SU-DHL-6 (cell line): ENCODE measurements around the gene AGPS.

Experiments
- CTCF ChIP-seq: fragments of 200-600 bp; sonication (generic); IDR thresholded peaks from one replicate; pipeline ENCODE4 v1.5.1; 2017; ENCODE audit warnings: antibody characterized with exemption, mild to moderate bottlenecking, low read length, moderate library complexity; ENCODE audit not compliant: insufficient read depth, poor library complexity, severe bottlenecking
- EZH2phosphoT487 ChIP-seq: fragments of 200-600 bp; sonication (generic), shearing (Covaris generic); conservative IDR thresholded peaks from 2 replicates; pipeline ENCODE4 v1.6.1; 2018; ENCODE audit warnings: mild to moderate bottlenecking, antibody characterized with exemption, low read length, moderate library complexity, mixed read lengths

- TF ChIP-seq CTCF (no peak), EZH2phosphoT487 (no peak)
Measured at GRCh38 chr2:177399376-177399775, 6.8 kb downstream of the AGPS start.
